HS-5 (cell line): ENCODE data around the gene ADPRHL1.
"Not testable (repeated sequence)": the region's sequence is repeated elsewhere in the genome, so short reads cannot be mapped to it uniquely, and the experiment has no call there.

Experiments used
- DNase-seq: peaks from one replicate; pipeline ENCODE4 v3.0.0-alpha.2; 2012; ENCODE audit warnings: low read depth

ADPRHL1 gene

GRCh38 chr13:113477724-113478123 is 24.4 kb upstream of the ADPRHL1 start:
- DNase-seq: no peak

DNA sequence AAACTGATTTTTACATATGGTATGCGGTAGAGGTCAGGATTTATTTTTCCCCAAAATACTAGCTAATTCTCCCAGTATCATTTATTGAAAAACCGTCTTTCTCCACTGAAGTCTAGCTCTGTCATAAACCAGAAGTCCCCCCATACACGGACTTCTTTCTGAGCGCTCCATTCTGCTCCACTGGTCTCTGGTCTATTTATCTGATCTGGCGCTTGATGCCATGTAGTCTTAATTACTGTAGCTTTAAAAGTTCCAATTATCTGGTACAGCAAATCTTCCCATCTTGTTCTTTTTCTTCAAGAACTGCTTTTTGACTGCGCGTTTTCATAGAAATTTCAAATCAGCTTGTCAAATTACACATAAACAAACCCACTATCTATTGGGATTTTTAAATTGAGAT is 23.5 kb upstream of the ADPRHL1 start:
- DNase-seq: no peak

GRCh38 chr13:113475911-113476310 is 22.6 kb upstream of the ADPRHL1 start:
- no peak for DNase-seq

DNA sequence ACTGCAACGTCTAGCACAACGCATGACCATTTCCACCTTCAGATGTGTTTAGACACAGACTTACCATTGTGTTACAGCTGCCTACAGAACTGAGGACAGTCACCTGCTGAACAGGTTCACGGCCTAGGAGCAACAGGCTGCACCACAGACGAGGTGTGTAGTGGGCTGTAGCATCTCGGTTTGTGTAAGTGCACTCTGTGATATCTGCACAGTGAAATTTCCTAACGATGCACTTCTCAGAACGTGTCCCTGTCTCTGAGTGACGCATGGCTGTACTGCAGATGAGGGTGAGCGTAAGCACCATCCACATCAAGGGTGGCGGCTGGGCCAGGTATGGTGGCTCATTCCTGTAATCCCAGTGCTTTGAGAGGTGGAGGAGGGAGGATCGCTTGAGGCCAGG is 22.0 kb upstream of the ADPRHL1 start:
- DNase-seq: no peak

- DNase-seq: no peak
Measured at GRCh38 chr13:113474179-113474578, 20.9 kb upstream of the ADPRHL1 start.

DNA sequence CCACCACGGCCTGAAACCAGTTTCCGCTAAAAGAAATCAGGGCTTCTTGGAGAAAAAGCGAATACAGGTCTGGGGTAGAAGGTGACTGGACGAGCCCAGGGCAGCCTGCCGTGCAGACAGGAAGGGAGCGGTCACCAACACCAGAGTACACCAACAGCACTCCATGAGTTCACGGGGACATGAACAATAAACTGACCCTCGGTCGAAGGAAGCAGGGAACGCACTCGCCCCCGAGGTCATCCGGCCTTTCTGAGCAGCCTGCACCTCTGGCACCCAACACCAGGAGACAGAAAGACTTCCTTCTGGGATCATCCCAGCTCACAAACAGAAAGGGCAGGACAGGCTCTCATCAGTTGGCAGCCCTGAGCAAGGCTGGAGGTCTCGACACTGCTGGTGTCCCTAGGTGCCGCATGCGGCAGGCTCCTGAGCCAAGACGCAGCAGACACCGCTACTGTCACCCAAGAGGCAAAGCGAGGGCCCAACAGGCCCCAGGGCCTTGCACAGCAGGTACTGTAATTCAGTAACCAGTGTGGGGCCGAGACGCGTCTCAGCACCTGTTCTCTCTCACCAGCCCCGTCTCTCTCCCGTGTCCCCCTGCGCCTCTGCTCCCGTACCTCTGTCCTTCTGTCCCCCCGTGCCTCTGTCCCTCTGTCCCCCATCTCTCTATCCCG is 19.2 kb upstream of the ADPRHL1 start:
- no peak for DNase-seq

GRCh38 chr13:113471844-113472243 is 18.6 kb upstream of the ADPRHL1 start:
- DNase-seq: no peak

- DNase-seq: not testable (repeated sequence)
Measured at GRCh38 chr13:113470635-113471163, 17.4 kb upstream of the ADPRHL1 start.

- no peak for DNase-seq
Measured at GRCh38 chr13:113470073-113470472, 16.8 kb upstream of the ADPRHL1 start.

DNA sequence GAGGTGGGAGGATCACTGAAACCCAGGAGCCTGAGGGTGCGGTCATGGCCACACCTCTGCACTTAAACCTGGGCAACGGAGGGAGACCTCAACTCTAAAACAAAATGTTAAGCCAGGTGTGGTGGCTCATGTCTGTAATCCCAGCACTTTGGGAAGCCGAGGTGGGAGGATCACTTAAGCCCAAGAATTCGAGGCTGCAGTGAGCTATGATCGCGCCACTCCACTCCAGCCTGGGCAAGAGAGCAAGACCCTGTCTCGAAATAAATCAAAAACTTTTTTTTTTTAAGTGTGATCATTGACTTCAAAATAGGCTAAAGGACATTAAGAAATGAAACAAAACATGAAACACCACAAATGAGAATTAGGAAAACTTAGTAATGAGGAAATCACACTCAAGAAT is 16.3 kb upstream of the ADPRHL1 start:
- DNase-seq: no peak

- no peak for DNase-seq
Measured at GRCh38 chr13:113468472-113469201, 15.3 kb upstream of the ADPRHL1 start.

DNA sequence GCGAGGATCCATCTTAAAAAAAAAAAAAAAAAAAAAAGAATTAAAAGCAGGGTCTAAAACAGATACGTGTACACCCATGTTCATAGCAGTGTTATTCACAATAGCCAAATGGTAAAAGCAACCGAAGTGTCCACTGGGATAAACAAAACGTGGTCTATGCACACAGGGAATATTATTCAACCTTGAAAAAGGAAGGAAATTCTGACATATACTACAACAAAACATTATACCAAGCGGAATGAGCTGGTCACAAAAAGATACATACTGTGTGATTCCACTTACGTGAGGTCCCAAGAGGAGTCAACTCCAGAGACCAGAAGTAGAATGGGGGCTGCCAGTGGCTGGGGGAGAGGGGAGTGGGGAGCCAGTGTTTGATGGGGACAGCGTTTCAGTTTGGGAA is 14.7 kb upstream of the ADPRHL1 start:
- no peak for DNase-seq

GRCh38 chr13:113466383-113466782 is 13.1 kb upstream of the ADPRHL1 start:
- DNase-seq: no peak

- no peak for DNase-seq
Measured at GRCh38 chr13:113465300-113465699, 12.0 kb upstream of the ADPRHL1 start.

GRCh38 chr13:113464476-113464875 is 11.2 kb upstream of the ADPRHL1 start:
- DNase-seq: no peak

DNA sequence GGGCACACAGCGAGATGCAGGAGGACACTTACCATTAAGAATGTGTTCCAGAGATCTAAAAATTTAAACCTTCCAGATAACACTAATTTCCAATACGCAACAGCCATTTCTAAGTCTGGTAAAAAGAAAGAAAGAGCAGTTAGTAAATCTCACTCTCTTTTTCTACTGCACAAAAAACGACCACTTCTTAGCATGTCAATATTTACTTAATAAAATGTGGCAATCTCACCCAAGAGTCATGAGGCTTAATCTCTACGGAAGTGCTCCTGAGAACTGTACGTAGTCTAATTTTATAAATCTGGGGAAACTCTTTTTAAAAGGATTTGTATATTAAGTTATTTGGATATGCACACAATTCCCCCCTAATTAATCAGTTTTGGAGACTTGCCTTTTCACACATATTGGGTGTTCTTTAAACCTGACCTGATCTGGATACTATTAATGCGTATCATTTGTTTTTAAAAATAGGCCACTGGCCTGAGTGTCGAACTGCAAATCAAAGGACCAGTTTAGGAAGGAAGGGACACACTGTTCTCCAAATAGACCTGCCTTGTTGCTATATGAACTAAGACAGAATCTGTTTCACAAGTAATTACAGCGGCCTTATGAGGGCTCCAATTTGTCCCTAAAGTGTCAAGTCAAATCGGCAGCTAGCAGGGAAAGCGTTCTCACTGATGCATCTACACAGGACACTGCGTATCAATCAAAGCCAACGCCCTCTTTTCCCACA is 7.9 kb upstream of the ADPRHL1 start:
- no peak for DNase-seq

GRCh38 chr13:113460599-113460998 is 7.3 kb upstream of the ADPRHL1 start:
- DNase-seq: no peak

- no peak for DNase-seq
Measured at GRCh38 chr13:113460064-113460555, 6.8 kb upstream of the ADPRHL1 start.

DNA sequence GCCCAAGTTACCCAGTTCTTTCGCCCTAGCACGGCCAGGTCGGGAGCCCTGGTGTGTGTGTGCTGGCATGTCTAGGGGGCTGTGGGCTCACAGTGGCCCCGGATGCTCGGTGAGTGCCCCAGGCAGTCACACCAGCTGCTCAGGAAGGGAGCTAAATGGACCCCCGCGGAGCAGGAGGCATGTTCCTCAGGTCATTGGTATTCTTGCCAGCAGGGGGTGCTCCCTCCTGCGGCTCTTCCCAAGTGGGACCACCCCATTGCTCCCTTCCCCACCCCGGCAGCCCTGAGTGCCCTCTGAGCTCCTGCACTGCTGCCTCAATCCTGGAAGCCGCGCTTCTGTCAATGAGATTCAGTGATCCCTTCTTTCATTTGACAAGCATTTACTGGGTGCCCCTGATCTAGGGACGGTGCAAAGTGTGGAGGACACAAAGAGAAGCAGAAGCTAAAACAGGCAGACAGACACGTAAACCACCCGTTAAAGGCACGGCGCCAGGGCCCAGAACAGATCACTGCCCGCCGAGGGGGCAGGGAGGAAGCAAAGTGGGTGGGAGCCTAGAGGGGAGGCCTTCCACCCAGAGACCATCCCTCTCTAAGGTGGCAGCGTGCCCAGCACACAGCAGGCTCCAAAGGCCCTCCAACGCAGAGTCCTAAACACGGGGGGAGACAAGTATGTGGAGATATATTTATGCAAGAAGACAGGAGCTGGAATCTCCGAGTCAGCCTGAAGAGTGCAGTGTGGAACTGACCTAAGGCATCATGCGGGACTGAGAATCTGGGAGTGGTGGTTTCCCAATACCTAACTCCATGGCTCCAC is 5.2 kb upstream of the ADPRHL1 start:
- no peak for DNase-seq

GRCh38 chr13:113457510-113457909 is 4.2 kb upstream of the ADPRHL1 start:
- no peak for DNase-seq

- DNase-seq: no peak
Measured at GRCh38 chr13:113456116-113456702, 2.9 kb upstream of the ADPRHL1 start.
